GM19351 (cell line): ENCODE results near the gene SLC4A5.

Experiments used
- ATAC-seq: cut with Tn5 transposase; IDR thresholded peaks from one replicate; pipeline ENCODE4 v1.9.1; 2021; ENCODE audit warnings: mild to moderate bottlenecking, moderate library complexity; ENCODE audit not compliant: unreplicated experiment

SLC4A5 gene

GRCh38 chr2:74343316-74343715, at the start of gene SLC4A5:
TSS of gene SLC4A5 (minus strand) at chr2:74343416. CDS start at chr2:74315023, 28,393 bp downstream.
- no peak for ATAC-seq

GRCh38 chr2:74392449-74392743, 49.2 kb upstream of the SLC4A5 start:
- ATAC-seq: no peak

GRCh38 chr2:74391580-74392448, 48.6 kb upstream of the SLC4A5 start:
- ATAC-seq: peak; percentile 71

- peak; percentile 12 for ATAC-seq
Measured at GRCh38 chr2:74391209-74391579, 48.0 kb upstream of the SLC4A5 start.

GRCh38 chr2:74390606-74391005, 47.4 kb upstream of the SLC4A5 start:
- no peak for ATAC-seq

- no peak for ATAC-seq
Measured at GRCh38 chr2:74387346-74387745, 44.1 kb upstream of the SLC4A5 start.

- no peak for ATAC-seq
Measured at GRCh38 chr2:74385396-74385795, 42.2 kb upstream of the SLC4A5 start.

- ATAC-seq: no peak
Measured at GRCh38 chr2:74384051-74384450, 40.8 kb upstream of the SLC4A5 start.

- ATAC-seq: no peak
Measured at GRCh38 chr2:74383254-74383653, 40.0 kb upstream of the SLC4A5 start.

GRCh38 chr2:74381751-74382150, 38.5 kb upstream of the SLC4A5 start:
- no peak for ATAC-seq

GRCh38 chr2:74379851-74380789, 36.9 kb upstream of the SLC4A5 start, which contains the start of gene DCTN1:
TSS of gene DCTN1 (minus strand) at chr2:74380311. CDS start at chr2:74380037, 274 bp downstream.
- no peak for ATAC-seq

GRCh38 chr2:74378007-74378406, 34.8 kb upstream of the SLC4A5 start:
- no peak for ATAC-seq

GRCh38 chr2:74375838-74376237, 32.6 kb upstream of the SLC4A5 start:
- ATAC-seq: no peak

GRCh38 chr2:74374509-74375205, 31.4 kb upstream of the SLC4A5 start:
- no peak for ATAC-seq

- ATAC-seq: no peak
Measured at GRCh38 chr2:74373985-74374384, 30.8 kb upstream of the SLC4A5 start.

- no peak for ATAC-seq
Measured at GRCh38 chr2:74373221-74373676, 30.0 kb upstream of the SLC4A5 start.

GRCh38 chr2:74372674-74373073, 29.5 kb upstream of the SLC4A5 start:
- no peak for ATAC-seq

- no peak for ATAC-seq
Measured at GRCh38 chr2:74371421-74371820, 28.2 kb upstream of the SLC4A5 start.

GRCh38 chr2:74369976-74370375, 26.8 kb upstream of the SLC4A5 start:
- no peak for ATAC-seq

GRCh38 chr2:74368499-74368898, 25.3 kb upstream of the SLC4A5 start:
- no peak for ATAC-seq

- ATAC-seq: no peak
Measured at GRCh38 chr2:74367789-74368188, 24.6 kb upstream of the SLC4A5 start.
